ENCODE data around the gene ENTPD3.

The ENTPD3 gene

DNA sequence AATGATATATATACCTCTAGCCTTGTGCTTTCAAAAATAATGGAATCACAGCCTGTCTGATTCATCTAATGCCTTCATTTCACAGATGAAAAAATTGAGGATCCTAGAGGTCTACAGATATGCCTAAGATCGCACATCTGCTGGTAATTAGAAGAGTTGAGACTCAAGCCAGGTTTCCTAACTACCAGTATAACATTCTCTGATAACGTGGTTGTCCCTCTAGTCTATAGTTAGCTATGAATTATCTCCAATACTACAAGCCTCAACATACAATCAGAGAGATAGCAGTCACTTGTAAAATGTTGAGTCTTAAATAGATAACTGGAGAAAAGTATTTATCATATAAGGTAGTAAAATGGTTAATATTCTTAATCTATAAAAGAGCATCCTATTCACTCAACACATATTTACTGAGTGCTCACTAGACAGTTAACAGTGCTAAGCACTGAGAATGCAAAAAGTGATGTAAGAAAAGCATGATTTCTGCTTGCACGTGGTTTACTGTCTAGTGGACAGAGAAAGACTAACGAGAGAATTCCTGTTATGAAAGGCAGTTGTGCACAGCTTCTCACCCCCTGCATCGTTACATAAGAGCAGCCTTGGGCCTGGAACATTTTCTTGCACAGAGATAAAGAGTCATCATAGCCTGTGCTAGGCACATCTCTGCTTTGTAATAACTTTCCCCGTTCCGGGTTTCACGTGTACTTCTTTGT, 4.9 kb upstream of the ENTPD3 start:
- no peak overlapping the region for H3K4me3 ChIP-seq (ENCODE audit: low read length)
- TF ChIP-seq, protein P1, sequence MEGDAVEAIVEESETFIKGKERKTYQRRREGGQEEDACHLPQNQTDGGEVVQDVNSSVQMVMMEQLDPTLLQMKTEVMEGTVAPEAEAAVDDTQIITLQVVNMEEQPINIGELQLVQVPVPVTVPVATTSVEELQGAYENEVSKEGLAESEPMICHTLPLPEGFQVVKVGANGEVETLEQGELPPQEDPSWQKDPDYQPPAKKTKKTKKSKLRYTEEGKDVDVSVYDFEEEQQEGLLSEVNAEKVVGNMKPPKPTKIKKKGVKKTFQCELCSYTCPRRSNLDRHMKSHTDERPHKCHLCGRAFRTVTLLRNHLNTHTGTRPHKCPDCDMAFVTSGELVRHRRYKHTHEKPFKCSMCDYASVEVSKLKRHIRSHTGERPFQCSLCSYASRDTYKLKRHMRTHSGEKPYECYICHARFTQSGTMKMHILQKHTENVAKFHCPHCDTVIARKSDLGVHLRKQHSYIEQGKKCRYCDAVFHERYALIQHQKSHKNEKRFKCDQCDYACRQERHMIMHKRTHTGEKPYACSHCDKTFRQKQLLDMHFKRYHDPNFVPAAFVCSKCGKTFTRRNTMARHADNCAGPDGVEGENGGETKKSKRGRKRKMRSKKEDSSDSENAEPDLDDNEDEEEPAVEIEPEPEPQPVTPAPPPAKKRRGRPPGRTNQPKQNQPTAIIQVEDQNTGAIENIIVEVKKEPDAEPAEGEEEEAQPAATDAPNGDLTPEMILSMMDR (conservative IDR thresholded peaks at IDR 0.05; ENCODE audit: low read depth, low read length): no peak
- no peak for DNase-seq (ENCODE audit: low read depth)

DNA sequence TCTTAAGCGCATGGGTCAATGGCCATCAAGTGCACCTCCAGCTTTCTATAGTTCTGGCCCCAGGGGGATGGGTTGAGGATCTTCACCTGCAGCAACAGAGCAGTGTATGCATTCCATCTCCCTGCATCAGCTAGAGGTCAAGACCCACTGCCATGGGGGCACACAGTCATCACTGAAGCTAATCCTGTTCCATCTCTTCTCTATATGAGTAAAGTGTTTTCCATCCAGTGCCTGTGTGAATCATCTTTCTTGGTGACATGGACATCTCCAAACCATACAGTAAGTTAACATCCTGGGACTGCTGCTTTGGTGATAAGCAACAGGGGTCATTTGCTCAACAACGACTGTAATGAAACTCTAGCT, 4.4 kb upstream of the ENTPD3 start:
- TF ChIP-seq, protein P1 (conservative IDR thresholded peaks at IDR 0.05; ENCODE audit: low read depth, low read length): no peak
- DNase-seq (ENCODE audit: low read depth): no peak
- no peak overlapping the region for H3K4me3 ChIP-seq (ENCODE audit: low read length)

DNA sequence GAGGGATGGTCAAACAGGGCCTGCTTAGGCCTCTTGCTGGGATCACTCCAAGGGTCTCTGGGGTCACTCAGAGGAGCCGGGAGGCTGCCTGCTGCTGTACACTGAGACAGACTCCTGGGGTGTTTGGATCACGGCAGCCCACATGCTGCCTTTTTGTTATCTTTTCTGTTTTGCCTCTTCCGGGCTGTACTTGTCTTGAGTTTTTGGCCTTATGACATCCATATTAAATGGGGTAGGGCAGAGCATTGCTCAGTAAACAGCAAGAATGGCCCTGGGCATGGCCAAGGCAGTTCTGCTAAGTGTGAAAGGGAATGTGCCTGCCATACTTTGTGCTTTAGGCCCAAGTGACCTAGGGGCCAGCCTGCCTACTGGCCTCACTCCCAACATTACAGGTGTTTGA, 771 bp upstream of the ENTPD3 start:
- no peak overlapping the region for H3K4me3 ChIP-seq (ENCODE audit: low read length)
- no peak for DNase-seq (ENCODE audit: low read depth)
- TF ChIP-seq, protein P1 (conservative IDR thresholded peaks at IDR 0.05; ENCODE audit: low read depth, low read length): no peak

DNA sequence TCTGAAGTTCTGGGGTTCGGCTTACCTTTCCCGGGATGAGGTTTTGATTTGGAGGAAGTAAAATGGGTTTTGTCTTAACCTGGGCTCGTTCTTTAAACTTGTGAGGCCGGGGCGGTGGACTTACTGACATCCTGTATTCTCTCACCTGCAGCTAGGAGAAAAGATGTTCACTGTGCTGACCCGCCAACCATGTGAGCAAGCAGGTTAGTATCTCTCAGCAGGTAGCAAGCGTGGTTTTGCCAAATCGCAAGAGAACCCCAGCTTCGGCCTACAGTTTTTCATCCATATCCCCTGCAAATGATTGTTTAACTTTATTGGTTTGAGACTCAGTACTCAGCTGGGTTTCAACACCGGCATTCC, 891 bp downstream of the ENTPD3 start:
- H3K4me3 ChIP-seq (ENCODE audit: low read length): no peak overlapping the region
- DNase-seq (ENCODE audit: low read depth): no peak
- TF ChIP-seq, protein P1 (conservative IDR thresholded peaks at IDR 0.05; ENCODE audit: low read depth, low read length): no peak

DNA sequence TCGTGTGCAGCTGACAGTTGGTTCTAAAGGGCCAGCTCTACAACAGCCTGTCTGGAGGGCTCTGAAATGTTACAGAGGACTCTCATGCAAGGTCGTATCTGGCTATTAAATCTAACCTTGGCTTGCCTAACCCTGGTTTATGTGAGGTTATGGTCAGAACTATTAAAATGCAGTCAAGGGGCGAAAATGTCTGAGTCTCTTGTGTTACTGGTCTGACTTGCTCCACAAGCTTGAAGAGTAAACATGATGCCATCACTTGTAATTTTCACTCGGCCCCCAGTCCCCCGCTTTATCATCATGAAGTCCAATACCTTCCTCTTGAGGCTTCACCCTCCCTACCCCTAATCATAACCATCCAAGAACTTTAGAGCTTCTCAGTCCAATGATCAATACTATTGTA, 9.4 kb downstream of the ENTPD3 start:
- no peak for DNase-seq (ENCODE audit: low read depth)
- TF ChIP-seq, protein P1 (conservative IDR thresholded peaks at IDR 0.05; ENCODE audit: low read depth, low read length): no peak
- H3K4me3 ChIP-seq (ENCODE audit: low read length): no peak overlapping the region

DNA sequence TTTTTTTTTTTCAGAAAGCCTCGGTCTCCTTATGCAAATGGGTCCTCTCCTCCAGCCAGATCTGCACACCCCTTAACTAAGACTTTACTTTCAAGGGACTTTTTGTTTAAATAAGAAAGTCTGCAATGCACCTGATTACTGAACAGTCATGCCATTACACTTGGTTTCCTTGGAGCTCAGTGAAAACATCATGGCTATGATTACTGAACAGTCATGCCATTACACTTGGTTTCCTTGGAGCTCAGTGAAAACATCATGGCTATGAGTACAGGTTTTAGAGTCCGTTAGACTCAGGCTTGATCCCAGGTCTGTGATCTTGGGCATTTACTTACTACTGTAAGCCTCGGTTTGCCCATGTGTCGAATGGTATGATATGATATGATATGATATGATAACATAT, 10.1 kb downstream of the ENTPD3 start:
- no peak for DNase-seq (ENCODE audit: low read depth)
- no peak overlapping the region for H3K4me3 ChIP-seq (ENCODE audit: low read length)
- TF ChIP-seq, protein P1 (conservative IDR thresholded peaks at IDR 0.05; ENCODE audit: low read depth, low read length): no peak

DNA sequence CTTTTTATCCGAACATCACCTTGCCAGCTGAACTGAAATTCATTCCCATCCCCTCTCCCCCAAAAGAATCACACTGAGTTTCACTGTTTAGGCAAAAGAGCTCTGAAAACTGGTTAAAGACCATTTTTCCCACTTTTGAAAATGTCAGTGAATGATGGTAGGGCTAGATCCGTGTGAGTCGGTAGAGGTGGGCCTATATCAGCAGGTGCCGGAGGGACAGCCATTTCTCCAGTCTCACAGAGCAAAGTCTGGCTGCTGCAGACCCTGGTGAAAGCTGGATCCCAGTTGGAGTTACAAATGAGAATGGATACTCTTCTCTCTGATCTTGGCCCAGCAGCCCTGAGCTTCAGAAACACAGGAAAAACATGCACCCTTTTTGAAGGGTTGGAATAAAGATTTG, 10.9 kb downstream of the ENTPD3 start:
- TF ChIP-seq, protein P1 (conservative IDR thresholded peaks at IDR 0.05; ENCODE audit: low read depth, low read length): no peak
- DNase-seq (ENCODE audit: low read depth): no peak
- H3K4me3 ChIP-seq (ENCODE audit: low read length): no peak overlapping the region
